ENCODE measurements around the gene CERS3. TPM values are rescaled to one million over a fixed set of nuclear protein-coding genes. Genes with fewer than 3 reads are reported as not detected.

Gene CERS3
- total RNA-seq, 2 experiments from 2014 or later, result 0.34 to 0.44 TPM

GRCh38 chr15:100373942-100374341, 154.8 kb downstream of the CERS3 start:
- Mint-ChIP-seq H3K36me3 (peaks cover 1% of the 10 kb centered on the region), H3K9me3 (peaks cover 4% of the 10 kb centered on the region), H3K4me3 (peak overlapping the region; percentile 51), H3K27ac (no peak overlapping the region), H3K4me1 (peaks cover 1% of the 10 kb centered on the region), H3K27me3 (peaks cover 44% of the 10 kb centered on the region)
- POLR2A ChIA-PET, result no interaction called here
- no peak for ATAC-seq (ENCODE audit: low read depth)
- no peak for DNase-seq

- H3K9me3 Mint-ChIP-seq, result peaks cover 4% of the 10 kb centered on the region
- DNase-seq (no peak), ATAC-seq (ENCODE audit: low read depth) (peak; percentile 54)
- H3K4me3 Mint-ChIP-seq, result no peak overlapping the region
- POLR2A ChIA-PET, result no interaction called here
- no peak overlapping the region for H3K27ac Mint-ChIP-seq
- H3K36me3 Mint-ChIP-seq, result peaks cover 1% of the 10 kb centered on the region
- H3K4me1 Mint-ChIP-seq, result peaks cover 1% of the 10 kb centered on the region
- peaks cover 44% of the 10 kb centered on the region for H3K27me3 Mint-ChIP-seq
These were observed 155.4 kb downstream of the CERS3 start for GRCh38 chr15:100373120-100373896.

GRCh38 chr15:100372739-100373119, 156.0 kb downstream of the CERS3 start:
- peak overlapping the region; percentile 35 for H3K4me3 Mint-ChIP-seq
- peaks cover 1% of the 10 kb centered on the region for H3K4me1 Mint-ChIP-seq
- DNase-seq (no peak), ATAC-seq (ENCODE audit: low read depth) (no peak)
- H3K27ac Mint-ChIP-seq, result no peak overlapping the region
- peaks cover 4% of the 10 kb centered on the region for H3K9me3 Mint-ChIP-seq
- peaks cover 1% of the 10 kb centered on the region for H3K36me3 Mint-ChIP-seq
- POLR2A ChIA-PET, result no interaction called here
- peaks cover 44% of the 10 kb centered on the region for H3K27me3 Mint-ChIP-seq

GRCh38 chr15:100355342-100355741, 173.4 kb downstream of the CERS3 start:
- POLR2A ChIA-PET, result no interaction called here
- peaks cover 3% of the 10 kb centered on the region for H3K4me1 Mint-ChIP-seq
- peaks cover 1% of the 10 kb centered on the region for H3K9me3 Mint-ChIP-seq
- H3K4me3 Mint-ChIP-seq, result no peak overlapping the region
- ATAC-seq (ENCODE audit: low read depth) (no peak), DNase-seq (no peak)
- H3K27ac Mint-ChIP-seq, result no peak overlapping the region
- peaks cover 43% of the 10 kb centered on the region for H3K27me3 Mint-ChIP-seq
- H3K36me3 Mint-ChIP-seq, result no peaks in the 10 kb centered on the region

GRCh38 chr15:100353449-100353848, 175.3 kb downstream of the CERS3 start:
- Mint-ChIP-seq H3K4me3 (no peak overlapping the region), H3K4me1 (peaks cover 6% of the 10 kb centered on the region)
- POLR2A ChIA-PET, result no interaction called here

GRCh38 chr15:100350434-100351226, 178.1 kb downstream of the CERS3 start:
- peak overlapping the region; percentile 86 for H3K27ac Mint-ChIP-seq
- DNase-seq (no peak), ATAC-seq (ENCODE audit: low read depth) (no peak)
- POLR2A ChIA-PET, result interaction anchor here (0.5 to 2.2 kb wide), 8 partner anchors 10 to 901 kb away, joined by 3 to 12 read pairs (median 4); partner anchors contain the start of genes ASB7, CHSY1 and LINS1
- H3K4me3 Mint-ChIP-seq, result peak overlapping the region; percentile 91
- peaks cover 18% of the 10 kb centered on the region for H3K27me3 Mint-ChIP-seq
- peaks cover 6% of the 10 kb centered on the region for H3K4me1 Mint-ChIP-seq
- no peaks in the 10 kb centered on the region for H3K9me3 Mint-ChIP-seq
- no peaks in the 10 kb centered on the region for H3K36me3 Mint-ChIP-seq

More at GRCh38 chr15:100353449-100353848, 175.3 kb downstream of the CERS3 start:
- ATAC-seq (ENCODE audit: low read depth) (no peak), DNase-seq (no peak)
- Mint-ChIP-seq H3K27me3 (peaks cover 32% of the 10 kb centered on the region), H3K27ac (no peak overlapping the region), H3K9me3 (peaks cover under 1% of the 10 kb centered on the region), H3K36me3 (no peaks in the 10 kb centered on the region)

Other genes with a start within 250 kb of the CERS3 start
- 1 to 10 TPM; 5.6 to 7.3 TPM for gene ADAMTS17, start 187.0 kb downstream of the CERS3 start, total RNA-seq
- gene LINS1, start 73.2 kb upstream of the CERS3 start, total RNA-seq, result 10 to 100 TPM; 38.6 to 43.4 TPM
- gene ASB7, start 73.6 kb upstream of the CERS3 start, total RNA-seq, result 10 to 100 TPM; 21.1 to 21.5 TPM

Measured in activated naive CD8-positive, alpha-beta T cell treated with anti-CD3 and anti-CD28 coated beads, Interleukin-2, amount 10 ng/mL, durations not matched to agents 7 days and 5 days (primary cell).